ENCODE measurements around the gene ZNF219.
A peak's percentile ranks its signal among the peaks of the same experiment; 100 is the strongest.
"Not testable (repeated sequence)": the region's sequence is repeated elsewhere in the genome, so short reads cannot be mapped to it uniquely, and the experiment has no call there.

Gene ZNF219

DNA sequence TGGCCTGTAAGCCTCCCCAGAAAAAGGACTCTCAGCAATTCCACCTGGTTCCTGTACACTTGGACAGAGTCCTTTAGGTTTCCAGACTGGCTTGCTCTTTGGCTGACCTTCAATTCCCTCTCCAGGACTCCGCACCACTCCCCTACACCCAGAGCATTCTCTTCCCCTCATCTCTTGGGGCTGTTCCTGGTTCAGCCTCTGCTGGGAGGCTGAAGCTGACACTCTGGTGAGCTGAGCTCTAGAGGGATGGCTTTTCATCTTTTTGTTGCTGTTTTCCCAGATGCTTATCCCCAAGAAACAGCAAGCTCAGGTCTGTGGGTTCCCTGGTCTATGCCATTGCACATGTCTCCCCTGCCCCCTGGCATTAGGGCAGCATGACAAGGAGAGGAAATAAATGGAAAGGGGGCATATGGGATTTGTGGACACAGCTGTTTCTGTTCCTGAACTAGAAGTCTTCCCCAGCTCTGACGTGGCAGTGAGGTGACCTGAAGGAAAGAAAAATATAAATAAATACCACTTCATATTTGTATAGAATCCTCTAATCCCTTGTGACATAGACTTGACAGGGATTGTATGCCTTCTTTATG lies 55.0 kb downstream of the ZNF219 start:
- no peak for DNase-seq (ENCODE audit: low spot score)

DNA sequence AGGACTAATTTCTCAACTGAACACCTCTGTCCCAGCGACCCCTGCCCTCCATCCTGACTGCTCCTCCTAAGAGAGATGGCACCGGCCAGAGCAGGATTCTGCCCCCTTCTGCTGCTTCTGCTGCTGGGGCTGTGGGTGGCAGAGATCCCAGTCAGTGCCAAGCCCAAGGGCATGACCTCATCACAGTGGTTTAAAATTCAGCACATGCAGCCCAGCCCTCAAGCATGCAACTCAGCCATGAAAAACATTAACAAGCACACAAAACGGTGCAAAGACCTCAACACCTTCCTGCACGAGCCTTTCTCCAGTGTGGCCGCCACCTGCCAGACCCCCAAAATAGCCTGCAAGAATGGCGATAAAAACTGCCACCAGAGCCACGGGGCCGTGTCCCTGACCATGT lies 55.5 kb downstream of the ZNF219 start:
- DNase-seq (ENCODE audit: low spot score), result peak; percentile 87

DNA sequence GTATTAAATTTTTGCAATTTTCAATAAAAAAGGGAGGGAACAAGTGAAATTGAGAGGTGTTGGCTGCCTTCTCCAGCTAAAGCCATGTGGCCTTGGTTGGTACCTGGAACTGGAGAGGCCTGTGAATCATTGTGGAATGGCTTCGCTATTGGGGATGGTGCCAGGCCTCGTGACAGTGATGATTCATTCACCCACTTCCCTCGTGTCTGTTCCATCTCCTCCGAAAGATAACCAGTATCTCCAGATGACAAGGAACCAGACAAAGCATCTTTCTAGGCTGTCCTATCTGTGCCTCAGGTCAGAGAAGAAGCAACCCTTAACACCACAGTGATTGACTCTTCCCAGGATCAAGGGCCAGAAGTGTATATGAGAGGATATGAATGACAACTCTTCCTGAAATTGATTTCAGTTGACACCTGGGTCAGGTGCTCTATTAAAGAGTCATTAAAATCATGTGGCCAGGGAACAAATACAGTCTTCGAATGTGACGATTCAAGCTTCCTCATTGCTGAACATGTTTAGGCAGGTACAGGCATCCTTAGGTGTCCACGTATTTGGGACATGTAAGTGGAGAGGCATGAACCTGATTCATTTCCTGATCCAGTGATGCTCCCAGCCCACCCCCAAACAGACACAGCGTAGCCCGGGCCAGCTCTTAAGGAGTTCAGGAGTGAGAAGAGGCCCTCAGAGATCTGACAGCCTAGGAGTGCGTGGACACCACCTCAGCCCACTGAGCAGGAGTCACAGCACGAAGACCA lies 56.6 kb downstream of the ZNF219 start, which contains the start of gene RNASE7:
Gene RNASE7 (plus strand): TSS at position 687 of the 758 bp plus-strand sequence. CDS start 631 bp downstream, outside the sequence.
- DNase-seq (ENCODE audit: low spot score), result no peak

DNA sequence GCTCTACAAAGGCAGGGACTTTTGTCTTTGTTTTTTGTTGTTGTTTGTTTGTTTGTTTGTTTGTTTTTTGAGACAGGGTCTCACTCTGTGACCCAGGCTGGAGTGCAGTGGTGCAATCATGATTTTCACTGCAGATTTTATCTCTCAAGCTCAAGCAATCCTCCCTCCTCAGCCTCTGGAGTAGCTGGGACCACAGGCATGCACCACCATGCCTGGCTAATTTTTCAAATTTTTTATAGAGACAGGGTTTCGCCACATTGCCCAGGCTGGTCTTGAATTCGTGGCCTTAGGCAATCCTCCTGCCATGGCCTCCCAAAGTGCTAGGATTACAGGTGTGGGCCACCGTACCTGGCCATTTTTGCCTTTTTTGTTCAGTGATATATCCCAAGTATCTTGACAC lies 57.5 kb downstream of the ZNF219 start:
- not testable (repeated sequence) for DNase-seq (ENCODE audit: low spot score)

DNA sequence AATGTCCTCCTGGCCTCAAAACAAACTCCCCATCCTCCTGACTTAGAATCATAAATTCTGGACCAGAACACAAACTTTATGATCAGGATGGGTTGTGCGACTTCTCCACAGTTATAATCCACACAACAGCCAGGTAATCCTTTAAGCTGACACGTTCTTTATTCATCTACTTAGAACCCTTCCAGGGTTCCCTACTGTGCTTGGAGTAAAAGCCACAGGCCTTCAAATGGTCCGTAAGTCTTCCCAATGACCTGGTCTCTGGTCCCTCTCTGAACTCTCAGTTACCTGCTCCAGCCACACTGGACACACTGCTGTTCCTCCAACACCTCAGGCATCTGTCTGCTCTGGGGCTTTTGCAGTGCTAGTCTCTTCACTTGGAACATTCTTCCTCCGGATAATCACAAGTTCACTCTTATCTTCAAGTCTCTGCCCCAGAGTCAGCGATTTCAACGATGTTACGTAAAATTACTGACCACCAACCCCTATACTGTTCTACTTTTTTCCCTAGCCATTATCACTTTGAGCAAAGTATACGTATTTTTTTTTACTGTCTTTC lies 58.0 kb downstream of the ZNF219 start:
- DNase-seq (ENCODE audit: low spot score), result no peak

All from globus pallidus (tissue), 1 donor.